ENCODE data around the gene TIMP2.

- TF ChIP-seq POLR2A (IDR thresholded peaks at IDR 0.05; ENCODE audit: low read length) (no peak), GATA1 (IDR thresholded peaks at IDR 0.05; ENCODE audit: low read depth, low read length) (no peak)
These were observed 15.1 kb upstream of the TIMP2 start for GRCh38 chr17:78940258-78940657.

All from erythroblast (primary cell).